HepG2 (cell line): ENCODE data around the gene WDR45B. TPM values are rescaled to one million over a fixed set of nuclear protein-coding genes. Genes with fewer than 3 reads are reported as not detected.

Experiments used
- ATAC-seq: fragments of 200-7000 bp; cut with Tn5 transposase; 3 replicates; pipeline ENCODE4 v1.9.1; 2020; ENCODE audit warnings: mild to moderate bottlenecking, moderate library complexity
- BruUV-seq: library from RNA; stranded (reverse); fragments of 400-500 nt; replicated peaks from 2 replicates; lab custom pipeline; 2021; lab: Mats Ljungman, UMichigan
- CTCF ChIA-PET: fragments of 300-600 bp; formaldehyde crosslinking; extraction: SDS; loops from one replicate; lab custom pipeline; 2021; ENCODE audit warnings: low total read pairs, inconsistent platforms, low intra/inter-chr PET ratio; lab: Yijun Ruan, JAX
- POLR2A ChIA-PET: fragments of 350-600 bp; sonication (Branson Sonifier 250); formaldehyde crosslinking; loops from one replicate; lab custom pipeline; 2020; ENCODE audit warnings: antibody characterized with exemption, inconsistent platforms; lab: Yijun Ruan, JAX
- DNase-seq: peaks from one replicate; pipeline ENCODE4 v3.0.0-alpha.2; 2015; ENCODE audit warnings: low spot score
- FAIRE-seq: peaks from 3 replicates; lab custom pipeline; 2011; peaks lifted over from hg19 to GRCh38; lab: Jason Lieb, UNC
- H2AFZ ChIP-seq: one replicate; pipeline ENCODE4 v1.6.1; 2011; ENCODE audit warnings: low read length, inconsistent platforms
- H3K27ac ChIP-seq: fragments of 300-600 bp; 3 replicates; pipeline ENCODE4 v1.8.0; 2011; ENCODE audit warnings: mixed run types, mild to moderate bottlenecking, mixed read lengths, low read length, inconsistent platforms; ENCODE audit not compliant: insufficient read depth; ENCODE audit errors: extremely low read length
- H3K27me3 ChIP-seq, 2 experiments: fragments of 200-600 bp in 1 of 2; 2 replicates in 1 of 2; 3 replicates in 1 of 2; pipeline versions ENCODE4 v1.6.0 to v1.8.0; 2011; ENCODE audit warnings: low read length in 2 of 2, mild to moderate bottlenecking in 2 of 2, moderate library complexity in 2 of 2, inconsistent platforms in 1 of 2; ENCODE audit not compliant: insufficient read depth in 2 of 2, control insufficient read depth in 1 of 2
- H3K36me3 ChIP-seq, 2 experiments: fragments of 200-600 bp in 1 of 2; replicated peaks in 1 of 2; 2 replicates in 1 of 2; 3 replicates in 1 of 2; pipeline versions ENCODE4 v1.5.1 to v1.8.0; 2011; ENCODE audit warnings: low read length in 2 of 2, inconsistent platforms in 1 of 2; ENCODE audit not compliant: insufficient read depth in 2 of 2, control insufficient read depth in 1 of 2
- H3K4me1 ChIP-seq: 2 replicates; pipeline ENCODE4 v1.5.1; 2012; ENCODE audit warnings: low read length, inconsistent platforms; ENCODE audit not compliant: insufficient read depth
- H3K4me2 ChIP-seq: 2 replicates; pipeline ENCODE4 v1.6.0; 2011; ENCODE audit warnings: low read depth, low read length, inconsistent platforms
- H3K4me3 ChIP-seq, 3 experiments: fragments of 200-600 bp in 1 of 3; sonication (generic), shearing (Covaris generic) in 1 of 3; replicated peaks in 1 of 3; 2 replicates each; pipeline ENCODE4 v1.5.1; 2011 to 2016; ENCODE audit warnings: low read length in 3 of 3, inconsistent platforms in 2 of 3, low read depth in 2 of 3, mild to moderate bottlenecking in 2 of 3, control low read depth in 1 of 3, mixed read lengths in 1 of 3; ENCODE audit not compliant: insufficient read depth in 1 of 3
- H3K79me2 ChIP-seq: one replicate; pipeline ENCODE4 v1.6.1; 2011; ENCODE audit warnings: low read length, inconsistent platforms; ENCODE audit not compliant: insufficient read depth
- H3K9ac ChIP-seq: 2 replicates; pipeline ENCODE4 v1.6.0; 2011; ENCODE audit warnings: mild to moderate bottlenecking, low read depth, low read length, inconsistent platforms; ENCODE audit not compliant: insufficient read depth
- H3K9me3 ChIP-seq: 2 replicates; pipeline ENCODE4 v1.5.1; 2012; ENCODE audit warnings: mild to moderate bottlenecking, low read length
- H4K20me1 ChIP-seq: 2 replicates; pipeline ENCODE4 v1.6.0; 2011; ENCODE audit warnings: inconsistent platforms, mild to moderate bottlenecking, low read length, moderate library complexity; ENCODE audit not compliant: insufficient read depth
- CCAR2 ChIP-seq: fragments of 200-400 bp; formaldehyde crosslinking; optimal IDR thresholded peaks from 2 replicates; pipeline ENCODE3; 2018; ENCODE audit warnings: low read depth, mild to moderate bottlenecking, low read length, moderate library complexity
- ERF ChIP-seq: IDR thresholded peaks from 2 replicates; pipeline ENCODE4 v1.6.1; 2018; ENCODE audit warnings: missing biosample characterization, missing genetic modification reagents
- EZH2 ChIP-seq: conservative IDR thresholded peaks from 2 replicates; pipeline ENCODE4 v1.6.1; 2012; ENCODE audit warnings: mild to moderate bottlenecking, low read depth, low read length, moderate library complexity
- FOXA1 ChIP-seq, 2 experiments: fragments of 450-650 bp in 1 of 2; sonication (generic) in 1 of 2; formaldehyde crosslinking in 1 of 2; IDR thresholded peaks; 2 replicates each; pipeline versions ENCODE4 v1.4.0 to v1.6.1; 2016 to 2020; ENCODE audit warnings: missing genetic modification reagents in 1 of 2
- NR2F6 ChIP-seq, 2 experiments: IDR thresholded peaks; 2 replicates each; pipeline ENCODE4 v1.6.1; 2016; ENCODE audit warnings: antibody characterized with exemption in 1 of 2, mild to moderate bottlenecking in 1 of 2
- TOPORS ChIP-seq: sonication (generic); formaldehyde crosslinking; IDR thresholded peaks from 2 replicates; pipeline ENCODE4 v1.8.0; 2023; ENCODE audit warnings: mild to moderate bottlenecking, missing genetic modification reagents
- USF2 ChIP-seq, 2 experiments: sonication (generic) in 1 of 2; formaldehyde crosslinking in 1 of 2; IDR thresholded peaks; 2 replicates each; pipeline versions ENCODE4 v1.5.1 to v1.6.1; 2011 to 2020; ENCODE audit warnings: borderline replicate concordance in 1 of 2, low read depth in 1 of 2, low read length in 1 of 2, mild to moderate bottlenecking in 1 of 2, missing genetic modification reagents in 1 of 2, moderate library complexity in 1 of 2
- ZBTB1 ChIP-seq: sonication (generic); formaldehyde crosslinking; IDR thresholded peaks from 2 replicates; pipeline ENCODE4 v1.4.0; 2020; ENCODE audit warnings: missing genetic modification reagents, borderline replicate concordance
- ZFY ChIP-seq: sonication (generic); formaldehyde crosslinking; IDR thresholded peaks from 2 replicates; pipeline ENCODE4 v1.4.0; 2020; ENCODE audit warnings: missing genetic modification reagents
- ZNF142 ChIP-seq: sonication (generic); formaldehyde crosslinking; IDR thresholded peaks from 2 replicates; pipeline ENCODE4 v1.4.0; 2020; ENCODE audit warnings: missing genetic modification reagents
- ZNF512 ChIP-seq: sonication (generic); formaldehyde crosslinking; IDR thresholded peaks from 2 replicates; pipeline ENCODE4 v1.4.0; 2020; ENCODE audit warnings: mild to moderate bottlenecking, missing genetic modification reagents
- WGBS: methylation state at CpG from one replicate; pipeline ENCODE4 v1.1.6; 2017; ENCODE audit warnings: low lambda C conversion rate; 5-methylcytosine and 5-hydroxymethylcytosine counted together
- in situ Hi-C: cut with HindIII; loops from 2 replicates; pipeline ENCODE4 v1.10.0; 2017; ENCODE audit warnings: low pct_unique_long_range_greater_than_20kb; ENCODE audit not compliant: extremely low pct_ligation_motif_present
- intact Hi-C: fragments of 100-400 bp; cut with micrococcal nuclease; formaldehyde crosslinking; loops from one replicate; pipeline ENCODE4 v1.10.0; 2022; ENCODE audit not compliant: unreplicated experiment
- polyA plus RNA-seq, 8 experiments: library from polyadenylated mRNA; depleted of rRNA in 3 of 8; stranded (reverse) in 7 of 8; unstranded in 1 of 8; fragments of >200 nt; fragmentation: Illumina TruSeq in 4 of 8; extraction: Trizol in 4 of 8; gene quantifications; 2 replicates each; pipeline versions ENCODE4 v1.2.1 to v1.2.3, GENCODE V29; 2011 to 2016; ENCODE audit warnings: low read depth in 4 of 8, missing spikeins in 1 of 8, mixed read lengths in 1 of 8; ENCODE audit not compliant: insufficient read depth in 1 of 8
- total RNA-seq, 5 experiments: library from RNA; depleted of rRNA; stranded (reverse); fragments of >200 nt; fragmentation: Illumina TruSeq; extraction: Trizol; gene quantifications; 2 replicates each; pipeline ENCODE4 v1.2.3, GENCODE V29; 2016; ENCODE audit warnings: low read depth in 1 of 5

The WDR45B gene
- total and polyA plus RNA-seq, 2 of the 13 experiments (the other 11 are each of a cell fraction or from before 2014, with no cell fraction given), result 86.2 to 155 TPM

DNA sequence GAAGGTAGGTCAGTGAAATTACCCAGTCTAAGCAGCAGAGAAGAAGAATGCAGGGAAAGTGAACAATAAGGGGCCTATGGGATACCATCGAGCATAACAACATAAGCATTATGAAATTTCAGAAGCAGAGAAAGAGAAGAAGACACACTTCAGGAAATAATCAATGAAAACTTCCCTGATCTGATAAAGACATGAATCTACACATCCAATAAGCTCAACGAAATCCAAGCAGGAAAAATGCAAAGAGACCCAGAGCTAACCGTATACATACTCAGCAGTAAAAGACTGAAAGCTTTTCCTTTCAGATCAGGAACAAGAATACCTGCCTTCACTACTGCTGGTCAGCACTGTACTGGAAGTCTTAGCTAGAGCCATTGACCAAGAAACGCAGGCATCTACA lies 38.6 kb downstream of the WDR45B start:
- Histone ChIP-seq H3K27me3 (no peaks in the 10 kb centered on the region), H3K27ac (no peak overlapping the region), H4K20me1 (no peaks in the 10 kb centered on the region), H3K36me3 (peaks cover 7 to 11% of the 10 kb centered on the region in 2 experiments), H3K4me3 (no peak overlapping the region), H3K9me3 (no peaks in the 10 kb centered on the region), H3K4me2 (no peak overlapping the region), H3K4me1 (peaks cover 14% of the 10 kb centered on the region), H3K9ac (no peak overlapping the region), H3K79me2 (no peaks in the 10 kb centered on the region), H2AFZ (no peak overlapping the region)
- no peak for FAIRE-seq
- WGBS, result 92% methylated on average over 4 of the region's 4 CpGs
- intact Hi-C loops (no loop called here), in situ Hi-C loops (no loop called here)
- BruUV-seq, result no TSS peak
- ATAC-seq, result no peak
- ChIA-PET POLR2A (no interaction called here), CTCF (no interaction called here)
- DNase-seq, result no peak
- TF ChIP-seq EZH2 (no peak), ZFY (CRISPR knock-in tag) (no peak), USF2 (IDR thresholded peaks at IDR 0.05; ENCODE audit: low read depth, low read length) (no peak), USF2 (CRISPR knock-in tag; IDR thresholded peaks at IDR 0.05; ENCODE audit: borderline replicate concordance) (no peak), NR2F6 (IDR thresholded peaks at IDR 0.05) (no peak), NR2F6 (CRISPR knock-in tag; IDR thresholded peaks at IDR 0.05) (no peak), TOPORS (no peak), CCAR2 (no peak), ZNF512 (CRISPR knock-in tag) (no peak), ZNF142 (CRISPR knock-in tag) (no peak), ERF (CRISPR knock-in tag) (no peak), ZBTB1 (CRISPR knock-in tag) (no peak), FOXA1 (IDR thresholded peaks at IDR 0.05) (no peak), FOXA1 (CRISPR knock-in tag; IDR thresholded peaks at IDR 0.05) (no peak)
